ENCODE data around the gene HIGD1B. TPM values are rescaled to one million over a fixed set of nuclear protein-coding genes. Genes with fewer than 3 reads are reported as not detected.

The HIGD1B gene
- total RNA-seq, 2 experiments from 2014 or later = not detected

- no peaks in the 10 kb centered on the region for H3K4me1 Mint-ChIP-seq
- H3K4me3 Mint-ChIP-seq = no peak overlapping the region
- no peak for DNase-seq
- H3K27me3 Mint-ChIP-seq = no peaks in the 10 kb centered on the region
- ChIA-PET POLR2A (no interaction called here), CTCF (no interaction called here)
- no peak overlapping the region for H3K27ac Mint-ChIP-seq
- no peaks in the 10 kb centered on the region for H3K9me3 Mint-ChIP-seq
- peaks cover 40% of the 10 kb centered on the region for H3K36me3 Mint-ChIP-seq (ENCODE audit: low read depth)
Measured at GRCh38 chr17:44871556-44871955, 23.9 kb downstream of the HIGD1B start.

- Mint-ChIP-seq H3K4me1 (no peaks in the 10 kb centered on the region), H3K36me3 (ENCODE audit: low read depth) (peaks cover 44% of the 10 kb centered on the region), H3K27ac (no peak overlapping the region), H3K9me3 (no peaks in the 10 kb centered on the region), H3K4me3 (no peak overlapping the region), H3K27me3 (no peaks in the 10 kb centered on the region)
- DNase-seq = no peak
- CTCF ChIA-PET = no interaction called here
- POLR2A ChIA-PET = no interaction called here
Measured at GRCh38 chr17:44872131-44872768, 24.6 kb downstream of the HIGD1B start.

- Mint-ChIP-seq H3K27me3 (no peaks in the 10 kb centered on the region), H3K4me3 (no peak overlapping the region), H3K36me3 (ENCODE audit: low read depth) (peaks cover 51% of the 10 kb centered on the region), H3K4me1 (peaks cover 2% of the 10 kb centered on the region), H3K9me3 (no peaks in the 10 kb centered on the region), H3K27ac (no peak overlapping the region)
- no peak for DNase-seq
- ChIA-PET CTCF (interaction anchor here (0.8 to 5.2 kb wide), 2 partner anchors 9 to 10 kb away, joined by 3 to 31 read pairs; no protein-coding TSS in a partner anchor), POLR2A (no interaction called here)
Measured at GRCh38 chr17:44875761-44876160, 28.1 kb downstream of the HIGD1B start.

- DNase-seq = no peak
- H3K27me3 Mint-ChIP-seq = no peaks in the 10 kb centered on the region
- ChIA-PET CTCF (interaction anchor here (0.6 to 5.2 kb wide), 3 partner anchors 11 to 597 kb away, joined by 3 to 31 read pairs (median 6); no protein-coding TSS in a partner anchor), POLR2A (no interaction called here)
- H3K36me3 Mint-ChIP-seq (ENCODE audit: low read depth) = peaks cover 53% of the 10 kb centered on the region
- H3K27ac Mint-ChIP-seq = no peak overlapping the region
- H3K4me1 Mint-ChIP-seq = peaks cover 2% of the 10 kb centered on the region
- no peaks in the 10 kb centered on the region for H3K9me3 Mint-ChIP-seq
- no peak overlapping the region for H3K4me3 Mint-ChIP-seq
Measured at GRCh38 chr17:44877121-44877520, 29.4 kb downstream of the HIGD1B start.

- peaks cover 2% of the 10 kb centered on the region for H3K4me1 Mint-ChIP-seq
- H3K27me3 Mint-ChIP-seq = no peaks in the 10 kb centered on the region
- DNase-seq = no peak
- POLR2A ChIA-PET = interaction anchor here (1.7 kb wide), 1 partner anchor 21 kb away, joined by 4 read pairs; a partner anchor contains a TSS
- CTCF ChIA-PET = interaction anchor here (0.8 to 5.2 kb wide), 11 partner anchors 11 to 257 kb away, joined by 3 to 31 read pairs (median 5); partner anchors contain the start of gene ACBD4
- H3K27ac Mint-ChIP-seq = no peak overlapping the region
- no peaks in the 10 kb centered on the region for H3K9me3 Mint-ChIP-seq
- no peak overlapping the region for H3K4me3 Mint-ChIP-seq
- H3K36me3 Mint-ChIP-seq (ENCODE audit: low read depth) = peaks cover 63% of the 10 kb centered on the region
Measured at GRCh38 chr17:44878627-44879221, 31.0 kb downstream of the HIGD1B start.

GRCh38 chr17:44879376-44879775, 31.7 kb downstream of the HIGD1B start:
- ChIA-PET CTCF (interaction anchor here (1.0 to 5.2 kb wide), 8 partner anchors 12 to 256 kb away, joined by 3 to 31 read pairs (median 6); partner anchors contain the start of gene ACBD4), POLR2A (interaction anchor here (1.7 kb wide), 1 partner anchor 20 kb away, joined by 4 read pairs; a partner anchor contains a TSS)
- Mint-ChIP-seq H3K27ac (no peak overlapping the region), H3K36me3 (ENCODE audit: low read depth) (peaks cover 62% of the 10 kb centered on the region), H3K4me3 (no peak overlapping the region), H3K27me3 (no peaks in the 10 kb centered on the region), H3K4me1 (peaks cover 2% of the 10 kb centered on the region), H3K9me3 (no peaks in the 10 kb centered on the region)
- no peak for DNase-seq

- Mint-ChIP-seq H3K27me3 (no peaks in the 10 kb centered on the region), H3K9me3 (no peaks in the 10 kb centered on the region), H3K36me3 (ENCODE audit: low read depth) (peaks cover 69% of the 10 kb centered on the region), H3K4me3 (no peak overlapping the region), H3K27ac (no peak overlapping the region), H3K4me1 (peaks cover 2% of the 10 kb centered on the region)
- ChIA-PET POLR2A (no interaction called here), CTCF (interaction anchor here (1.1 to 2.4 kb wide), 3 partner anchors 12 to 101 kb away, joined by 3 to 7 read pairs (median 6); partner anchors contain the start of gene EFTUD2)
- DNase-seq = no peak
Measured at GRCh38 chr17:44880062-44880461, 32.4 kb downstream of the HIGD1B start.

- DNase-seq = no peak
- Mint-ChIP-seq H3K27ac (no peak overlapping the region), H3K4me3 (no peak overlapping the region), H3K9me3 (no peaks in the 10 kb centered on the region), H3K36me3 (ENCODE audit: low read depth) (peaks cover 70% of the 10 kb centered on the region), H3K4me1 (peaks cover 2% of the 10 kb centered on the region), H3K27me3 (no peaks in the 10 kb centered on the region)
- CTCF ChIA-PET = interaction anchor here (0.7 to 1.7 kb wide), 4 partner anchors 16 to 106 kb away, joined by 3 to 8 read pairs (median 6); partner anchors contain the start of gene EFTUD2
- POLR2A ChIA-PET = no interaction called here
Measured at GRCh38 chr17:44881145-44881544, 33.5 kb downstream of the HIGD1B start.

GRCh38 chr17:44884941-44885340, 37.3 kb downstream of the HIGD1B start:
- no peak overlapping the region for H3K4me3 Mint-ChIP-seq
- no peak overlapping the region for H3K27ac Mint-ChIP-seq
- CTCF ChIA-PET = interaction anchor here (0.7 to 1.3 kb wide), 4 partner anchors 9 to 701 kb away, joined by 3 read pairs; partner anchors contain the start of gene ACBD4
- no peaks in the 10 kb centered on the region for H3K27me3 Mint-ChIP-seq
- peaks cover 49% of the 10 kb centered on the region for H3K36me3 Mint-ChIP-seq (ENCODE audit: low read depth)
- no peaks in the 10 kb centered on the region for H3K9me3 Mint-ChIP-seq
- H3K4me1 Mint-ChIP-seq = peaks cover 5% of the 10 kb centered on the region
- POLR2A ChIA-PET = interaction anchor here (0.8 to 1.8 kb wide), 2 partner anchors 9 to 14 kb away, joined by 3 to 7 read pairs; partner anchors contain the start of gene EFTUD2
- DNase-seq = no peak

- CTCF ChIA-PET = no interaction called here
- no peaks in the 10 kb centered on the region for H3K9me3 Mint-ChIP-seq
Measured at GRCh38 chr17:44887016-44887415, 39.3 kb downstream of the HIGD1B start.

GRCh38 chr17:44887971-44888954, 40.6 kb downstream of the HIGD1B start:
- CTCF ChIA-PET = no interaction called here
- POLR2A ChIA-PET = interaction anchor here (0.9 to 1.2 kb wide), 2 partner anchors 10 to 21 kb away, joined by 3 to 5 read pairs; no protein-coding TSS in a partner anchor
- peak; percentile 24 for DNase-seq

More at GRCh38 chr17:44887016-44887415, 39.3 kb downstream of the HIGD1B start:
- H3K4me3 Mint-ChIP-seq = no peak overlapping the region
- H3K27me3 Mint-ChIP-seq = no peaks in the 10 kb centered on the region
- H3K4me1 Mint-ChIP-seq = peaks cover 11% of the 10 kb centered on the region
- peaks cover 45% of the 10 kb centered on the region for H3K36me3 Mint-ChIP-seq (ENCODE audit: low read depth)
- POLR2A ChIA-PET = no interaction called here
- H3K27ac Mint-ChIP-seq = no peak overlapping the region
- no peak for DNase-seq

GRCh38 chr17:44889003-44889402, 41.3 kb downstream of the HIGD1B start:
- Mint-ChIP-seq H3K36me3 (ENCODE audit: low read depth) (peaks cover 33% of the 10 kb centered on the region), H3K9me3 (no peaks in the 10 kb centered on the region), H3K4me1 (peaks cover 12% of the 10 kb centered on the region), H3K4me3 (no peak overlapping the region), H3K27me3 (no peaks in the 10 kb centered on the region), H3K27ac (no peak overlapping the region)
- CTCF ChIA-PET = interaction anchor here (1.0 kb wide), 1 partner anchor 11 kb away, joined by 3 read pairs; no protein-coding TSS in a partner anchor
- POLR2A ChIA-PET = interaction anchor here (1.2 kb wide), 2 partner anchors 10 kb away, joined by 5 read pairs; partner anchors contain the start of gene EFTUD2
- no peak for DNase-seq

More at GRCh38 chr17:44887971-44888954, 40.6 kb downstream of the HIGD1B start:
- H3K4me3 Mint-ChIP-seq = no peak overlapping the region
- no peaks in the 10 kb centered on the region for H3K27me3 Mint-ChIP-seq
- no peak overlapping the region for H3K27ac Mint-ChIP-seq
- peaks cover 12% of the 10 kb centered on the region for H3K4me1 Mint-ChIP-seq
- H3K9me3 Mint-ChIP-seq = no peaks in the 10 kb centered on the region
- H3K36me3 Mint-ChIP-seq (ENCODE audit: low read depth) = peaks cover 35% of the 10 kb centered on the region

Measured in activated CD4-positive, alpha-beta memory T cell treated with anti-CD3 and anti-CD28 coated beads, Interleukin-2, amount 10 ng/mL, durations not matched to agents 7 days and 5 days (primary cell).